IPS DF 4.7 (cell line): ENCODE measurements around the gene HOXA6.

Experiments used
- DNase-seq: peaks from one replicate; pipeline ENCODE4 v3.0.0-alpha.2; 2013; ENCODE audit warnings: low spot score; ENCODE audit errors: extremely low read depth

HOXA6 gene

DNA sequence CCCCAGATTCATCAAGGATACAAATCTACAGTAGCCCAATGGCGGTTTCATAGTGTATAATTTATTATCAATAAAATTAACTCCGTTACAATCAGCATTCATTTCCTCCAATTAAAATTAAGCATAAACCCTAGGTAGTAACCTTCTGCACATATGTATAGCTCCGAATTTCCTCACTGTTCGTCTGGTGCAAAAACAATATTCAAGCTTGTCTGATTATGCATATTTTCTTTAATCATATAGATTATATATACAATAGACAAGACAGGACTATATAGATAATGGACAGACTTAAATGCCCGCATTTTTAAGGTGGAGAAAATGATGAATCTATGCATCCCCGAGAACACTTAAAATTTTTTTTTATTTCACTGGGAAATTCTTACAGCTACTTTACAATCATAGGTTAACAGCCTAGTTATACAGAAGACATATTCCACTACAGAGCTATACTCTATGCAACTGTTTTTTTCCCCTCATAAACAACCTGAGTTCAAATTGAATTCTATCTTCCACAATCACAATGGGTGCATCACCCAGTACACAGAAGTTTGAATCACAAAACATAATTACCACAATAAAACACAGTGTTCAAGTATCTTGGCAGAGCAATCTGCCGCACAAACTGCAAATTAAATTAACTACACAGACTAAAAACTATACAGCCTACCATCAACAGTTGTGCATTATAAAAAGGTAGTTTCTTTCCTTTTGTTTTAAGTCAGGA is 15.2 kb upstream of the HOXA6 start:
- DNase-seq, result no peak

DNA sequence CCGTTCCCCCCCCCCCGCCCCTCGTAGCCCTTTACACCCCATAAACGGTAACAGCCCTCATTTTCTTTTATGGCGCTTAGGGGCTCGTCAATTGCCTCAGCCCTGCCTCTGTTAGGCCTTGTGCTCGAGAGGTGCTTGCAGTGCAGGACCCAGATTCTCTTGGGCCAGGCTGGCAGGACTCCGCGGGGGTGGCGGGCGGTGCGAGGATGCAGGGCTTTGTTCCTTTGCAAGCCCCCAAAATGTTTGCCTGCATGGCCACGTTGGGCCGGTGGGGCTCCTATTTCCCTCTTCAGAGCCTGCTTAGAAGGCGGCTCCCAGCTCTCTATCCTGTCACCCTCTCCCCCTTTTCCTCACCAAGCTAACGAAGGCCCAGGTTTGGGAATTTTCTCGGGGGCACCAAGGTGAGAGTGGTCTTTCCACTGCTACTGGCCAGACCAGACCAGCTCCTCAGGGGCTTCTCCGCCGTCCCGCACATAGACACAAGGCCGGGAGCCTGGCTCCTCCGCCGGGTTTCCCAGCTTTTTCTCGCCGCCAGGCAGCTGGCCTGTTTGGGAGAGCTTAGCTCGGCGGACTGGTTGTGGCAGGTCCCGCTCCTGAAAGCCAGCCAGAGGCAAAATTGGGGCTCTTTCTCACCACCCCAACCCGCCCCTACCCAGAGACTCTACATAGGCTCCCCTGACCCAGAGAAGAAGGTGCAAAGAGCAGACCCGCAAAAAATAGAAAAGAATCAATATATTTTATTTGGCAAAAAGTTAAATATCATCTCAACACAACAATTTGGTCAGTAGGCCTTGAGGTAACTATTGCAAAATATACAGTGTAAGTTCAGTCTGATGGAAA is 14.4 kb upstream of the HOXA6 start:
- DNase-seq, result no peak

DNA sequence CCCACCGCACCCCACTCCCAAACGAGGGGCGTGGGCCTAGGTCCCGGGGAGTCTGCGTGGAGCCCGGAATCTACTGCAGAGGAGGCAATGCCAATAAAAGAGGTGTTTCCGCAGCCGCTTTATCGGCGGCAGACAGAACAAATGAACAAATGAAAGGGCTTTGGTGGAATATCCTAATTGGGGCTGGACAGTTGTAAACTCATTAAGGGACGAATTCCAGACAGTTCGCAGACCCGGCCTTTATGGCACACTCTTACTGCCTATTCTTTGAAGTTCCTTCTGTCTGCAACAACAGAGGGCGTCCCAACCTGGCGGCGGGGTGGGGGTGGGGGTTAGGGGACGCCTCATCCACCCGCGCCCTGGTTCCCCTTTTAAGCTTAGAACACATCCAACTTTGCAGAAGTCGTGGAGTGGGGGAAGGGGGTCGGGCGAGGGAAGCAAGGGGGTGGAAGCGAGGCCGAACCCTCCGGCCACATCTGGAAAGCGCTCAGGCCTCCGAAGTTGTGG is 13.7 kb upstream of the HOXA6 start:
- no peak for DNase-seq

DNA sequence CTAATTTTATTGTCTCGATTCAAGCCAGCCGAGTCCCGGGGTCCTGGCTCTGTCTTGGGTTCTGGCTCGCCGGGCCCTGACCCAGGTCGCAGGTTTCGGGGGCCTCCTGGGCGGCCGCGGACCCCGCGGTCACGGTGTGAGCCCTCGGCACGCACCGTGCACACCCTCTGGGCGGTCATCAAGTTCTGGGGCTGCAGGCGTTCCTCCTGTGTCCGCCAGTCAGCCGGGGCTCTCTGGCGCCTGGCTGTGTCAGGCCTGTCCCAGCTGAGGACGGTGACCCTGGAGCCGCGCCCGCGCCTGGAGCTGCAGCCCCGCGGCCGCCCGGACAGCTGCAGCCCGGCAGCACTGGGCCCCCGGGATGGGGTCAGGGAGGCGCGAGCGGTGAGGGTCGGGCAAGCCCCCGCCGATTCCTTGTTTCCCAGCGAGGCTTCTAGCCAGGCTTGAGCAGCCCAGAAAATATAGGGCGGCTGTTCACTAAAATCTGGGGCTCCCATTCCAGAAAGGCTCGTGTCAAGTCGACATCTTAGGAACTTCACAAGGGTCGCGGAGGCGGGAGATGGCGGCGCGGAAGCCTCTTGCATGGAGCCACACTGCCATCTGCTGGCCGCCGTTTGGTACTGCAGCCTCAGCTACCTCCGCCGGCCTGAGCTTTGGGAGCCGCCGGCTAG is 13.1 kb upstream of the HOXA6 start:
- DNase-seq, result no peak

DNA sequence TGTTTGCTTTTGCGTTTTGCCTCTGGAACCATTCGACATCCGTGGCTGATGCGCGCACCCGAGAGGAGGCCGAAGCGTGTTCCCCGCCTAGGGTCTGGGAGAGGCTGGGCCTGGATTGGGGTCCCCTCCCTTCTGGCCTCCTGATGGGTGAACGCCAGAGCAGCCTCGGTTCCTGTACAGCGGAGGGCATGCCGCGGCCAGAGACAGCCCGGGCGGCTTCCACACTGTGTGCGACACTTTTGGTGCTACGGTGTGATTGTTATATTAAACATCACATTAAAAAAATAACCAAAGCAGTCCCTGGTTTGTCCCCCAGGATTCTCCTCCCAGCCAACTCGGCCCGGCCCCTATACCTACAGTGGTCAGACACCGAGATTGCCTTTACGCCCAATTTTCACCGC is 12.6 kb upstream of the HOXA6 start:
- DNase-seq, result no peak

DNA sequence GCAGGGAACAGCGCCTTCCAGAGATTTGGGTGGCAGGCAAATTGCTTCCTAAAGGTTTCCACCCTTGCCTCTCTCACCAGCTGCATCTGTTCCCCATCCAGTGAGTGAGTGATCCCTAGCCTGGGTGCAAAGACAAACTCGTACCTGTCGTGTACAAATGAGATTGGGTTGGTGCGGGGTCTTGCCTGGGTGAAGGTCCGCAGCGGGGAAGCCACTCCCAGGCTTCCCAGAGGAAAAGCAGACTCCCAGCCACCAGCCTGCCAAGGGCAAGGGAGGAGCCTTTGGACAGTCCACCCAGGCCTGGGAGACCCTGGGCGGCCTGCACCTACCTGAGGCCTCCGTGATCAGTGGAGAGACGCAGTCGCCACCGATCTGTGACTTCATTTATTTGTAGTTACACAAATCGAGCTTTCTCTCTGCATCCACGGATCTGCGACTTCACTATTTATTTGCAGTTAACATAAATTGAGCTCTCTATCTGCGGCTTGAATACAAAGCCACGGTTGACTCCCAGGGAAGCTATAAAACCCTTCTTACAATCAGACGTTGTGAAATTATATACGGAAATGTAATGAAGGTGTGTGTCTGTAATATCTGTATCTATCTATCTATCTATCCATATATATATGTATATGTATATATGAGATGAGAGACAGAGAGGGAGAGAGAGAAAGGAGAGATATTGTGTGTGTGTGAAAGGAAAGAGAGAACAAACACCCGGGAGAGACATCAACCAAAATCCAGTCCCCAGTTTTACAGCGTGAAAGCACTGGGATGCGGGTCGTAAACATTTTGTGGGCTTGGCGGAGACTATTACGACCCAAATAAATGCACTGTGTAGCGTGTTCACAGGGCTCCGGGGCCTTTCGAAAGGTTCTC is 11.9 kb upstream of the HOXA6 start:
- no peak for DNase-seq

DNA sequence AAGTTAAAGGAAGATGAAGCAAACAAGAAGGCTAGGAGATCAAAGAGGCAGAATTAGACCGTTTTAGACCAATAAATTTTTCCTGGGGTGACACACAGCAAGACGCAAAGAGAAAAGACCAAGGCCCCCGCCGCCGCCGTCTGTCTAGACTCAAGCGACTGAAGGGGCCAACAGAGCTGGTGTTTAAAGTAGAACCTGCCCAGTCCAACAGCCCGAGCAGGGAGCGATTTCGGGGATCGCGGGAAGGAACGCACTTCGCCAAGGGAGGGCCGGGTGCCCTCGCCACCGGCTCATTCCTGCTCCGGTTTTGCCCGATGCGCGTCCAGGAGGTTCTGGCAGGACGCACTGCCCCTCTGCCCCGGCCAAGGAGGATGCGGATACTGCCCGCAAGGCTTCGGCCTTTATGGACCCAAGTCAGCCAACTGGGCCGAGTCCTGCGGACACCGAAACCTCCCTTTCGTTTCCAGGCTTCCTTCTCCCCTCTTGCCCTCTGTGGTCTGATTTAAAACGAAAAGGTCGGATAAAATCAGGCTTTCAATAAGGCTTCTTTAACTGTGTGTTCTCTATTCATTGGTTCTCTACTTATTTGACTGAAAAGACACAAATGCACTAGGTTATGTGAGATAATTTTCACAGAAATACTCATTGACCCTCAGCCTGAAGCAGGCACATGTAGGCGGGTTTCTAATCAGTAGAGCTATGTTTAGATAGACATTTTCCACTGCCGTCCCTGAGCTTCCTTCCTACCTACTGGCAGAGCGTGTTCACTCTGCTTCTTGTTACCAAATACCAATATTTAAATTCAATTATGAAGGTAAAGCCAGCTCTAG is 11.1 kb upstream of the HOXA6 start:
- DNase-seq, result no peak

DNA sequence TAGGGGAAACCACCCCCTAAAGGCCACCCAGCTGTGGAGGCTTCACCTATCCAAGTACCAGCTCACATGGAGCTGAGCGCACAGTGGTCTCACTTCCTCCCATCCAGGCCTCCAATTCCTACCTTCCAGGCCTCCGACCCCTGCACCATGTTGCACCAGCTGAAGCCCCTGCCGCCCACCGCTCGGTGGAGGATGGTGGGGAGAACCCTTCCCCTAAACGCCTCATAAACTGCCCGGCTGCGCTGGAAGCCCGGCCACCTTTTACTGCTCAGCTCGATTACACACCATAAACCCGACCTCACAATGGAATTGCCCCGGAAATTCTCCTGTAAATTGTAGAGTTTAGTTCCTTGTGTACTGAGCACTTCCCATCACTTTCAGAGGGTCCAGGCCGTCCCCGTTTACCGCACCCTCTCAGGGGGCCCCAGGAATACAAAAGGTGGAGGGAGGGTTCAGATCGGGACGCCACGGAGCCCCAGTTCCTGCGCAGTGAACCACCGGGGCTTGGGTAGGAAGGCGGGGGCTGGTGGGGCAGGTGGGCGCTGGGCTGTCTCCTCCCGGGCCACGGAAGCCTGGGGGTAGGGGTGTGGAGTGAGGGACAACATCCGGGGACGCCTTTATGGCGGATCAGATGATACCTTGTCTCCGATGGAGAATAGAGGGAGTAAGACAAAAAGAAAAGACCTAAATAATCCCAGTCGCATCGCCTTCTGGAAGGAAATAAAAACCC is 10.3 kb upstream of the HOXA6 start:
- DNase-seq, result no peak

DNA sequence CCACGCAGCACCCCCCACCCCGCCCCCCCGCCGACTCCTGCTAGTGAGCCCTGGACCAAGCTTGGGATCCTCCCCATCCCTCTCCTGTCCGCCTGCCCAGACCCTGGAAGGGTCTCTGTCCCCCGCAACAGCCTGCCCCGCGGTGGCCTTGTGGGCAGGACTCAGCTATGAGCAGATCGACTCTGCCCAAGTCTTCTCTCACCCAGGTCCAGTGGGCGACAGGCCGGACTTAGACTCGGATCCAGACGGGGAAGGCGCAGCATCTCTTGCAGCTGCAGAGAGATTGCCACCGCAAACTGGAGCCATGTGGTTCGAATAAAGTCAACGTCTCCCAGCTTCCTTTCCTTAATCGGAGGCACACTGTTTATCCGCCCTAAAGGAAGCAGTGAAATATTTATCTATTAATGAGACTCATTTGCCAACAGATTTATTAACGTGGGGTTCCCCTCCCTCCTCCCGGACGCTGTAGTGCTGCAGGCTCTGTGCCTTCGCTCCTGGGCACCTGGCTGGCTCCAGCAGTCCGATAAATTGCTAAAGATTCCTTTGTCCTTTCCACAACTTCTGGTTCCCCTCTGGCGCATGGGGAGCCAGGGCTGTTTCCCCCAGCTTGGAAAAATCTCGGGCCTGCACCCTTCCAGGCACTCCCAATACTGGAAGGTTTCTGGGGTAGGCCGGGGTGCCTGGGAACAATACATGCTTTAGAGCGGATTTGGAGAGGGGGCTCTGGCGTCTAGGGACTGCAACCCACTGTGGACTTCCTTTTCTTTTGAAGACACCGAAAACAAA is 9.5 kb upstream of the HOXA6 start:
- DNase-seq, result no peak

DNA sequence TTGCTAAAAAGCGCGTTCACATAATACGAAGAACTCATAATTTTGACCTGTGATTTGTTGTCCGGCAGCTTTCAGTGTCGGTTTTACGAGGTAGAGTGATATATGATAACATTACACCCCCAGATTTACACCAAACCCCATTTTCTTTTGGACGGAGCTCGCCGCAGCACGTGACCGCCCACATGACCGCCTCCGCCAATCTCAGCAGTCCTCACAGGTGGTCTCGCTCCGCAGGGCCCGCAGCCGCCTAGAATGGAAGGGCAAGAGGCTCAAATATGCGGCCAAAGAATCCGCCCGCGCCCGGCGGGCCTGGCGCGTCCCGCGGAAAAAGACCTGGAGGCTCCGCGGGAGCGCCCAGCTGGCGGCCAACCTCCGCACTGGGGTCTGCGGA is 8.9 kb upstream of the HOXA6 start, which contains the start of gene HOXA7:
TSS of gene HOXA7 (minus strand) at position 168 of the 391 bp plus-strand sequence. CDS start at position 38, 130 bp downstream.
- no peak for DNase-seq

DNA sequence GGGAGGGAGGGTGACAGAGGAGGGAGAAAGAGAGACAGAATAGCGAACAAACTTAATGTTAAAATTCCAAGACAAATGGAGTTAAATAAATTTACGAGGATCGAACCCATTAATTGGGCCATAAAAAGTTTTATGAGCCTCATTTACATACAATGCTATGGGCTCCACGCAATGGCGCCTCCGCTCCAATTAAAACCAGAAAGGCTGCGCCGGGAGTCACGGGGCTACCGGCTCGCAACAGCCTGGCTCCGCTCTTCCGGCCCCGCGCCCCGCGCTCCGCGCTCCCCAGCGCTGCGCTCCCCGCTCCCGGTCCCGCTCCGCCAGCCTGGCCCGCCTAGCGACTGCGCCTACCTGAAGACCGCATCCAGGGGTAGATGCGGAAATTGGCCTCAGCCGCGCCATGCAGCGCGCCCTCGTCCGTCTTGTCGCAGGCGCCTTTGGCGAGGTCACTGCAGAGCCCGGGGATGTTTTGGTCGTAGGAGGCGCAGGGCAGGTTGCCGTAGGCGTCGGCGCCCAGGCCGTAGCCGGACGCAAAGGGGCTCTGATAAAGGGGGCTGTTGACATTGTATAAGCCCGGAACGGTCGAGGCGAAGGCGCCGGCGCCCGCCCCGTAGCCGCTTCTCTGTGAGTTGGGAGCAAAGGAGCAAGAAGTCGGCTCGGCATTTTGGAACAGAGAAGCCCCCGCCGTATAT is 8.4 kb upstream of the HOXA6 start:
- DNase-seq, result no peak

DNA sequence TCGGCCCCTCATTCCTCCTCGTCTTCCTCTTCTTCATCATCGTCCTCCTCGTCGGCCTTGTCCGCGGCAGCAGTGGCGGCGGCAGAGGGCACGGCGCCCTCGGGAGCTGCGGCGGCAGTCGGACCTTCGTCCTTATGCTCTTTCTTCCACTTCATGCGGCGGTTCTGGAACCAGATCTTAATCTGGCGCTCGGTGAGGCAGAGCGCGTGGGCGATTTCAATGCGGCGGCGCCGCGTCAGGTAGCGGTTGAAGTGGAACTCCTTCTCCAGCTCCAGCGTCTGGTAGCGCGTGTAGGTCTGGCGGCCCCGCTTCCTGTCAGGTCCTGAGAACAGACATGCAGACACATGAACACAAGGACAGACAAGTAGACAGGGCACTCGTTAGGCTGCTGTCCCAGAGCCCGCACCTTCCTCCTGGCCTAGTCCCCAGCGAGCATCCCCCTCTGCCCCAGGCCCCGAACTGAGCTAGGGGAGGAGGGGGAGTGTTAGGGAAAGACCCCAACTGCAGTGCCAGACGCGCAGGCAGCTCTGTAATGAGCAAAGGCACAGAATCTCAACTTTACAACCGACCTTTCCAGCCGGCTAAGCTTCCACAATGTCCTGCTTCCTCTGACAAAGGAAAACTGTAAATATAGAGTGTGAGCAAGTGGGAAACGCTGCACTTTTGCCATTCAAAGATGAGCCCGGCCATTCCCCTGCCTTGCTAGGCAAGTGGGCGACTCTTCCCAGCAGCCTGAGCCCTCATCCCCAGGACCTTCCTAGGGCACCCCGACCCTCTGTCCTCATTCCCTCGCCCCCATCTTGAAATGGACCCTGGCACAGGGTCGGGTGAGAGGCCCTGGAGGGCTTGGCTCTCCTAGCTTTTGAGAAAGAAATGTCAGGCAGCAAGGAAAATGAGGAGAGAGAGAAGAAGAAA is 7.6 kb upstream of the HOXA6 start:
- DNase-seq, result no peak

DNA sequence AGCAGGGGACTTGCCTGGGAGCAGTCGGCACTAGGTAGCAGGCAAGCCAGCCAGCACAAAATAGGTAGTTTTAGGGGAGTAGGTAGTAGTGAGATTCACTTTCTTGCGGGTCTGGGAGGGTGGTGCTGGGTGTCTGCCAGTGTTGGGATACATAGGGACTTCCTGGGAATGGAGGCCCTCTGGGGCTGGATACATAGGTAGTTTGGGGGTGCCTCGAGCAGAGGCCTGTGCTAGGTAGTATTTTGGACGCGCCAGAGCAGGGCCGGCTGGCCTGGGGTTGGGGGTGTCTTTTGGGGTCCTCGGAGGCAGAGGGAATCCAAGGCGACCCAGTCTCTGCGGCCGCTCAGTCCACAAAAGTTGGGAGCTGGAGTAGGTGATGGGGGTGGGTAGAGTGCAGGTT is 6.8 kb upstream of the HOXA6 start:
- DNase-seq, result no peak

DNA sequence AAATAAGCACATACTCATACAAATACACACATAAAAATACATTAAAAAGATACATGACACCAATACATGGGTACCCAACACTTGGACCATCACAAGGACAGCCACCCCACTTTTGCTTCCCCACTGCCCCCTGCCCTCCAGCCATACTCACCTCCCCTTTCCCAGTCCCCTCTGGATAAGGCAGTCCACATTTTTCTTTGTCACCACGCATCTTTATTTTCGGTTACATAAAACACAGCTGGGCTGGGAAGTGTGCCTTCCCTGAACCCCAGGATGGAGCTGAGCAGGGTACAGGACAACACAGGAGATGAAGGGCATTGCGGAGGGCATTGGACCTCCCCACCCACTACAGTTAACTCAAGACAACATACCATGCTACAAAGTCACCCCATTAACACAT is 6.0 kb upstream of the HOXA6 start:
- no peak for DNase-seq

DNA sequence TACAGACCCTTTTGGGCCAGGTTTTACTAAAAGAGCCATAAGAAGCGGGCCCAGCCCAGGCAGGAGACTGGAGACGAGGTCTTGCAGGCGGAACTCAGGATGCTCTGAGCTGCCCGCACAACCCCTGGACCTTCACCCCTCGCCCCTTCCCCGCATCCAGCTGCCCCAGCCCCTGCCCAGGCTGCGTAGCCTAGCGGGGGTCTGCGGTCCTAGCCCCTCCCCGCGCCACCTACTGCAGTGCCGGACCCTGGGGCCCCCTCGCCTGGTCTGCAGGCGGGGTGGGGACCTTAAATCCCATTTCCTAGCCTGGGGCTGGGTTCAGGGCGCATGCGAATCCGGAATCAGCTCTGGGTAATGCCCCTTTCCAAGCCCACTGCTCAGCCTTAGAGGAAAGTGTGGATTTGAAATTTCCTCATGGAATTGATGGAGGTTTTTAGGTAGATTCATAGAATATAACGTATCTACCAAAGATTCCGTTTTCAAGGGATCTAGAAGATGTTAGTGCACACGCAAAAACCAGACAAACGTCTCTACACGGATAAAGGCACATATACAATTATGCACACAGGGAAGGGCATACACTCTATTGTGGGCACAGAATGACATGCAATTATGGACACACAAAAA is 5.4 kb upstream of the HOXA6 start:
- no peak for DNase-seq
